DND-41 (cell line): ENCODE results near the gene CCL28.

Source experiments
- CTCF ChIP-seq: IDR thresholded peaks from 2 replicates; pipeline ENCODE4 v1.5.1; 2012; ENCODE audit warnings: borderline replicate concordance, low read length, moderate library complexity, mild to moderate bottlenecking; ENCODE audit not compliant: poor library complexity, severe bottlenecking; ENCODE audit errors: extremely low read depth
- EZH2 ChIP-seq: IDR thresholded peaks from 3 replicates; pipeline ENCODE4 v1.6.1; 2012; ENCODE audit warnings: borderline replicate concordance, low read depth, mild to moderate bottlenecking, moderate library complexity, low read length, inconsistent platforms; ENCODE audit not compliant: severe bottlenecking

- TF ChIP-seq CTCF: no peak
- TF ChIP-seq EZH2: no peak
Observed at GRCh38 chr5:43367453-43367852, 44.7 kb downstream of the CCL28 start.
